Stimulated activated naive CD4-positive, alpha-beta T cell (primary cell): ENCODE results near the gene ZNF519.

ENCODE experiments used
- DNase-seq, 6 experiments: peaks; one replicate each; lab custom pipeline; 2025; lab: John Stamatoyannopoulos, UW

The ZNF519 gene

GRCh38 chr18:14098428-14098827, 33.8 kb downstream of the ZNF519 start:
- DNase-seq = no peak

GRCh38 chr18:14097761-14098160, 34.5 kb downstream of the ZNF519 start:
- DNase-seq = no peak

GRCh38 chr18:14093307-14093915, 38.8 kb downstream of the ZNF519 start:
- no peak for DNase-seq

GRCh38 chr18:14092625-14093306, 39.5 kb downstream of the ZNF519 start:
- no peak for DNase-seq

- no peak for DNase-seq
These were observed 42.5 kb downstream of the ZNF519 start for GRCh38 chr18:14089781-14090180.

GRCh38 chr18:14089191-14089590, 43.0 kb downstream of the ZNF519 start:
- DNase-seq = no peak

- peak in 1 of 6 experiments; percentile 1 for DNase-seq
These were observed 45.6 kb downstream of the ZNF519 start for GRCh38 chr18:14086458-14087231.

- no peak for DNase-seq
These were observed 46.3 kb downstream of the ZNF519 start for GRCh38 chr18:14085770-14086457.

GRCh38 chr18:14075196-14075595, 57.0 kb downstream of the ZNF519 start:
- no peak for DNase-seq

GRCh38 chr18:14074187-14074586, 58.0 kb downstream of the ZNF519 start:
- DNase-seq = no peak

- DNase-seq = no peak
These were observed 78.6 kb downstream of the ZNF519 start for GRCh38 chr18:14053661-14054060.
